Endothelial cell (in vitro differentiated cells): ENCODE results near the gene CCNY. TPM values are rescaled to one million over a fixed set of nuclear protein-coding genes. Genes with fewer than 3 reads are reported as not detected.
A peak's percentile ranks its signal among the peaks of the same experiment; 100 is the strongest.

Experiments used
- DNase-seq: peaks from one replicate; pipeline ENCODE4 v3.0.0; 2021; ENCODE audit warnings: low spot score
- H3K27ac Mint-ChIP-seq: one replicate; pipeline ENCODE4 v1.8.0; 2021; ENCODE audit warnings: mixed read lengths, inconsistent platforms; ENCODE audit not compliant: unreplicated experiment
- H3K27me3 Mint-ChIP-seq: one replicate; pipeline ENCODE4 v1.8.0; 2021; ENCODE audit warnings: mild to moderate bottlenecking, moderate library complexity, mixed read lengths, inconsistent platforms; ENCODE audit not compliant: unreplicated experiment
- H3K36me3 Mint-ChIP-seq: one replicate; pipeline ENCODE4 v1.8.0; 2021; ENCODE audit warnings: mild to moderate bottlenecking, low read depth, mixed read lengths, inconsistent platforms; ENCODE audit not compliant: unreplicated experiment
- H3K4me1 Mint-ChIP-seq: one replicate; pipeline ENCODE4 v1.8.0; 2021; ENCODE audit warnings: mild to moderate bottlenecking, mixed read lengths, inconsistent platforms; ENCODE audit not compliant: unreplicated experiment
- H3K4me3 Mint-ChIP-seq: one replicate; pipeline ENCODE4 v1.8.0; 2021; ENCODE audit warnings: mild to moderate bottlenecking, mixed read lengths, inconsistent platforms; ENCODE audit not compliant: unreplicated experiment
- H3K9me3 Mint-ChIP-seq: one replicate; pipeline ENCODE4 v1.8.0; 2021; ENCODE audit warnings: mixed read lengths, inconsistent platforms; ENCODE audit not compliant: unreplicated experiment
- CTCF ChIP-seq: fragments of 200-600 bp; sonication (generic); IDR thresholded peaks from one replicate; pipeline ENCODE4 v1.5.0; 2021; ENCODE audit warnings: antibody characterized with exemption; ENCODE audit not compliant: unreplicated experiment
- total RNA-seq: library from RNA; stranded (reverse); fragmentation: NEBNext Ultra II Directional; extraction: Animal tissue kit (Norgen Biotek cat#: 25700); gene quantifications from one replicate; pipeline ENCODE4 v1.2.1, GENCODE V29; 2021; ENCODE audit not compliant: unreplicated experiment

The CCNY gene
- total RNA-seq, 1 donor from 2014 or later: 169 TPM

- peak; percentile 71 for DNase-seq
- Mint-ChIP-seq H3K4me3 (peak overlapping the region; percentile 80), H3K4me1 (peaks cover 82% of the 10 kb centered on the region), H3K27me3 (peaks cover 15% of the 10 kb centered on the region), H3K9me3 (no peaks in the 10 kb centered on the region), H3K36me3 (peaks cover 15% of the 10 kb centered on the region), H3K27ac (peak overlapping the region; percentile 99)
- TF ChIP-seq CTCF: no peak
Observed at GRCh38 chr10:35379226-35380137, 43.2 kb downstream of the CCNY start.

GRCh38 chr10:35382096-35382495 is 45.8 kb downstream of the CCNY start:
- Mint-ChIP-seq H3K4me1 (peaks cover 85% of the 10 kb centered on the region), H3K27ac (peak overlapping the region; percentile 81), H3K9me3 (no peaks in the 10 kb centered on the region), H3K4me3 (no peak overlapping the region), H3K27me3 (peaks cover 14% of the 10 kb centered on the region), H3K36me3 (peaks cover 11% of the 10 kb centered on the region)
- TF ChIP-seq CTCF: no peak
- DNase-seq: no peak

- Mint-ChIP-seq H3K36me3 (peaks cover 22% of the 10 kb centered on the region), H3K4me1 (peaks cover 77% of the 10 kb centered on the region), H3K4me3 (no peak overlapping the region), H3K27me3 (peaks cover 7% of the 10 kb centered on the region), H3K9me3 (no peaks in the 10 kb centered on the region), H3K27ac (peak overlapping the region; percentile 84)
- no peak for TF ChIP-seq CTCF
- no peak for DNase-seq
Observed at GRCh38 chr10:35384265-35384868, 48.1 kb downstream of the CCNY start.

- Mint-ChIP-seq H3K27me3 (peaks cover 4% of the 10 kb centered on the region), H3K4me1 (peaks cover 63% of the 10 kb centered on the region), H3K27ac (peak overlapping the region; percentile 91), H3K9me3 (peaks cover 15% of the 10 kb centered on the region), H3K4me3 (no peak overlapping the region), H3K36me3 (peaks cover 40% of the 10 kb centered on the region)
- no peak for DNase-seq
- no peak for TF ChIP-seq CTCF
Observed at GRCh38 chr10:35386594-35387174, 50.4 kb downstream of the CCNY start.
